Measurements from ENCODE around the gene CA5A.
"Not testable (repeated sequence)": the region's sequence is repeated elsewhere in the genome, so short reads cannot be mapped to it uniquely, and the experiment has no call there.

Gene CA5A

GRCh38 chr16:87936375-87937230, at the start of gene CA5A:
TSS of gene CA5A (minus strand) at chr16:87936529. CDS start at chr16:87936450, 79 bp downstream.
- no peak for DNase-seq (ENCODE audit: low spot score)

- DNase-seq (ENCODE audit: low spot score) = not testable (repeated sequence)
These were observed 49.2 kb upstream of the CA5A start for GRCh38 chr16:87985493-87985892.

GRCh38 chr16:87984632-87985267, 48.4 kb upstream of the CA5A start:
- DNase-seq (ENCODE audit: low spot score) = no peak

- DNase-seq (ENCODE audit: low spot score) = not testable (repeated sequence)
These were observed 47.9 kb upstream of the CA5A start for GRCh38 chr16:87984180-87984579.

GRCh38 chr16:87983737-87984097, 47.4 kb upstream of the CA5A start:
- DNase-seq (ENCODE audit: low spot score) = not testable (repeated sequence)

- not testable (repeated sequence) for DNase-seq (ENCODE audit: low spot score)
These were observed 46.9 kb upstream of the CA5A start for GRCh38 chr16:87983072-87983736.

GRCh38 chr16:87982581-87983041, 46.3 kb upstream of the CA5A start:
- no peak for DNase-seq (ENCODE audit: low spot score)

- DNase-seq (ENCODE audit: low spot score) = not testable (repeated sequence)
These were observed 45.0 kb upstream of the CA5A start for GRCh38 chr16:87981376-87981775.

- not testable (repeated sequence) for DNase-seq (ENCODE audit: low spot score)
These were observed 43.7 kb upstream of the CA5A start for GRCh38 chr16:87979911-87980630.

- DNase-seq (ENCODE audit: low spot score) = no peak
These were observed 43.0 kb upstream of the CA5A start for GRCh38 chr16:87979352-87979751.

GRCh38 chr16:87978127-87978526, 41.8 kb upstream of the CA5A start:
- DNase-seq (ENCODE audit: low spot score) = no peak

GRCh38 chr16:87976665-87977064, 40.3 kb upstream of the CA5A start:
- DNase-seq (ENCODE audit: low spot score) = no peak

- DNase-seq (ENCODE audit: low spot score) = no peak
These were observed 37.8 kb upstream of the CA5A start for GRCh38 chr16:87974178-87974577.

- no peak for DNase-seq (ENCODE audit: low spot score)
These were observed 37.4 kb upstream of the CA5A start for GRCh38 chr16:87973717-87974116.

- DNase-seq (ENCODE audit: low spot score) = no peak
These were observed 35.6 kb upstream of the CA5A start for GRCh38 chr16:87971933-87972332.

GRCh38 chr16:87970186-87970585, 33.9 kb upstream of the CA5A start:
- DNase-seq (ENCODE audit: low spot score) = no peak

GRCh38 chr16:87968541-87968940, 32.2 kb upstream of the CA5A start:
- DNase-seq (ENCODE audit: low spot score) = no peak

- DNase-seq (ENCODE audit: low spot score) = no peak
These were observed 30.4 kb upstream of the CA5A start for GRCh38 chr16:87966685-87967185.

- DNase-seq (ENCODE audit: low spot score) = no peak
These were observed 29.8 kb upstream of the CA5A start for GRCh38 chr16:87966064-87966645.

- DNase-seq (ENCODE audit: low spot score) = no peak
These were observed 29.1 kb upstream of the CA5A start for GRCh38 chr16:87965417-87965816.

- no peak for DNase-seq (ENCODE audit: low spot score)
These were observed 27.8 kb upstream of the CA5A start for GRCh38 chr16:87964049-87964659.
